GM21737 (cell line): ENCODE results near the gene EZH1.

Source experiments
- ATAC-seq: cut with Tn5 transposase; IDR thresholded peaks from one replicate; pipeline ENCODE4 v1.9.1; 2021; ENCODE audit warnings: mild to moderate bottlenecking, moderate library complexity; ENCODE audit not compliant: unreplicated experiment

The EZH1 gene

DNA sequence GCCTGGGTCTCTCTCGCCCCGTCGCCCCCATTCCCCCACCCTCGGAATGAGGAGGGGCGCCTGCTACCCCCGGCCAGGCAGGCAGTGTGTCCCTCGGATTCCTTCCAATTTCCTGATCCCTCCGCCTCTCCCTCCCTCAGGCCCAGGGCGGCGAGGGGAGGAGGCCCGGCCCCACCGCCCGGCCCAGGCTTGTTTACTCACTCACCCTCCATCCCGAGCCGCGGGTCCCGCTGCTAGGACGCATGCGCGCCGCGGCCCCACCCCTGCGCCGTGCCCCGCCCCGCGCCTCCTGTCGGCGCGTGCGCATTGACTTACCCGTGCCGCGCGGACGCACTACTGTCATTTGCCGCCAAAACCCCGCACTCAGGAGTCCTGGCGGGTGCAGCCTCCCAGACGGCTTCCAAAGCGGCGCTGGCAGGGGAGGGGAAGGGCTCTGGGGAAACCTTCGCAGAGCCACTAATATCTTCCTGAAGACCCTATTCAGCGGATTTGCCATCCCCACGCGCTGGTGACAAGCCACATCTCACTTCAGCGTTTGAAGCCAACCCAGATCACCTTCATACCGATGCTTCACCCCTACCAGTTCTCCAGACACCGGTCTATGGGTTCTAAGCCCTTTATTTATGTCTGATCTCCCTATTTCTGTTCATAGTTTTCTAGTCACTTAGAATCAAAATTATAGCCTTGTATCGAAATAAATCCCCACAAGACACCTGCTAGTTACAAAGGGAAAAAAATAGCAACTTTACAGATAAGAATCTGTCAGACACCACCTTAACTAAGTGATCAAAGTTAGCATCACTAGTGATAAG is at the start of gene EZH1:
EZH1 (minus strand) TSS at position 235 of the 812 bp plus-strand sequence. CDS start 16,099 bp downstream, outside the sequence.
- peak; percentile 86 for ATAC-seq

DNA sequence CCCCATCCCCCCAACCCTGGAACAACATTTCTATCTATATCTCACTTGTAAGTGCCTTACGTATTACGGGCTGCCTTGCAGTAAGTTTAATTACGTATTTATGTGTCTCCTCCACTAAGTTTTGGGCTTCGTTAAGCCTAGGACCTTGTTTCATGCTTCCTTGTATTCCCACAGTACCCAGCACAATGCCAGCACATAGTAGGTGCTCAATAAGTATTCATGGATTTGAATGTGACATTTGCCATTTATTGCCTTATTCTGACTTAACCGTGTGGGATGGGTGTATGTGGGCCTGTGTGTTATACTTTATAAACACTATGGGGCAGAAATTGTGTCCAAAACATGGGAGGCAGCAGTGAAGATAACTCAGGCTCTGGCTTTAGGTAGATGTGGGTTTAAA is 47.7 kb upstream of the EZH1 start:
- no peak for ATAC-seq

DNA sequence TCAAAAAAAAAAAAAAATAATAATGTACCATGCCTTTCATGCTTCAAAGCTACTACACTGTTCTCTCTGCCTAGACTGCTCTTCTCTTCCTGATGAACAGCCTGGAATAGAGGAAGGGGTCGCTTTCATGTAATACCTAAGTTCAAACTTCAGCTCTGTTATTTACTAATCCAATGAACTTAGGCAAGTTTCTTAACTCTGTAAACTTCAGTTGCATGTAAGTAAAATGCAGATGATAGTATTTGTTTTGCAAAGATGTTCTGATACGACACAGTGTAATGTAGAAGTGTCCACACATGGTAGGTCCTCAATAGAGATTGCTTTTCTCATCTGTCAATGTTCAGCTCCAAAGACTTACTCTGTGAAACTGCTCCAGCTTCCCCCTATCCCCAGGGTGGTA is 47.1 kb upstream of the EZH1 start:
- ATAC-seq: no peak

DNA sequence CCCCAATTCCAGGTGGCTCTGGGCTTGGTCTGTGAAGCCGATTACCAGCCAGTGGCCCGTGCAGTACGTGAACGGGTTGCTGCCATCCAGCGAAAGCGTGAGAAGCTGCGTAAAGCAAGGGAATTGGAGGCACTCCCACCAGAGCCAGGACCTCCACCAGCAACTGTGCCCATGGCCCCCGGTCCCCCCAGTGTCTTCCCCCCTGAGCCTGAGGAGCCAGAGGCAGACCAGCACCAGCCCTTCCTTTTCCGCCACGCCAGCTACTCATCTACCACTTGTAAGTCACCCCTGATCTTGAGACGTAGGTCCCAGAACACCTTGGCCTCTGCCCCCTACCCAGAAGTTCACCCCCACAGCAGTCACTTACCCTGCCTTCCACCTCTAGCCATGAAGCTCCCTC is 42.4 kb upstream of the EZH1 start:
- no peak for ATAC-seq

DNA sequence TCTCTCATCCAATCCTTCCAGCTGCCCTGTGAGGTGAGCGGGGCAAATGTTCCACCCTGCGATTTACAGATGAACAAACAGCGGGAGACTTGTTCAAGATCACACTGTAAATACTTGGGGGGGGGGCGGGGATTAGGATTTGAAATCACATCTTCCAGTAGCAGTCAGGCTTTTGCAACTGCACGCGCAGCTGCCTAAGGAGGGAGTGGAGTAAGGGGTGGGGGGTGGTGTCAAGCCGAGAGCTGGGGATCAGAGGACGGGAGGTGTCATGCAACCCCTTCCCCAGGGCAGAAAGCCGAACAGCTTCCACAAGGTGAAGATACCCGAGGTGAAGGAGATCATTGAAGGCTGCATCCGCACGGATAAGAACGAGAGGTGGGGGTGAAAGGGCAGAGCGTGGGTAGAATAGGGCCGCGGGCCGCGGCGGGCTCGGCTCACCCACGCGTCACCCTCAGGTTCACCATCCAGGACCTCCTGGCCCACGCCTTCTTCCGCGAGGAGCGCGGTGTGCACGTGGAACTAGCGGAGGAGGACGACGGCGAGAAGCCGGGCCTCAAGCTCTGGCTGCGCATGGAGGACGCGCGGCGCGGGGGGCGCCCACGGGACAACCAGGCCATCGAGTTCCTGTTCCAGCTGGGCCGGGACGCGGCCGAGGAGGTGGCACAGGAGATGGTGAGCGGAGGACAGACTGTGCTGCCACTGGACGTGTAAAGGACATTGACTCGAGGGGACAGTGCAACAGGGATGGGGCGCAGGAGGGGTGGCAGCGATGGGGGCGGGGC is 40.2 kb upstream of the EZH1 start:
- no peak for ATAC-seq

DNA sequence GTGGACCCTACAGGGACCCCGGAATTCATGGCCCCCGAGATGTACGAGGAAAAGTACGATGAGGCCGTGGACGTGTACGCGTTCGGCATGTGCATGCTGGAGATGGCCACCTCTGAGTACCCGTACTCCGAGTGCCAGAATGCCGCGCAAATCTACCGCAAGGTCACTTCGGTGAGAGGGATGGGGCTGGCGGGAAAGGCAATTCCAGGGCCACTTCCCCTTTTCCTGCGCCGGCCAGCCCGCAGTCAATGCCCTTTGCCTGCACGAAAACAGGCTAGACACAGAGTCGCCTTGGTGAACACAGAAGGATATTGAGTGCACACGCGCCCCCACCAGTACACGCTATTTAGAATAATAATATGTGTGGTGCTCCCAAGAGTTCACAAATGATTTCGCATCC is 39.6 kb upstream of the EZH1 start:
- no peak for ATAC-seq

DNA sequence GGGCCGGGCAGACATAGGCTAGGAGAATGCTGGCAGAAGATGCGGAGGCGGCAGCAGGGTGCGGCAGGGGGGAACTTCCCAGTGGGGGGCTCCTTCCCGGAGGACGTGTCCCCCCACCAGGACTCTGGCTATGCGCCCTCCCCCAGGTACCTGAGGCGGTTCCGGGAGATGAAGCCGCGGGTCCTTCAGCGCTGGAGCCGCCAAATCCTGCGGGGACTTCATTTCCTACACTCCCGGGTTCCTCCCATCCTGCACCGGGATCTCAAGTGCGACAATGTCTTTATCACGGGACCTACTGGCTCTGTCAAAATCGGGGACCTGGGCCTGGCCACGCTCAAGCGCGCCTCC is 38.9 kb upstream of the EZH1 start:
- ATAC-seq: no peak

DNA sequence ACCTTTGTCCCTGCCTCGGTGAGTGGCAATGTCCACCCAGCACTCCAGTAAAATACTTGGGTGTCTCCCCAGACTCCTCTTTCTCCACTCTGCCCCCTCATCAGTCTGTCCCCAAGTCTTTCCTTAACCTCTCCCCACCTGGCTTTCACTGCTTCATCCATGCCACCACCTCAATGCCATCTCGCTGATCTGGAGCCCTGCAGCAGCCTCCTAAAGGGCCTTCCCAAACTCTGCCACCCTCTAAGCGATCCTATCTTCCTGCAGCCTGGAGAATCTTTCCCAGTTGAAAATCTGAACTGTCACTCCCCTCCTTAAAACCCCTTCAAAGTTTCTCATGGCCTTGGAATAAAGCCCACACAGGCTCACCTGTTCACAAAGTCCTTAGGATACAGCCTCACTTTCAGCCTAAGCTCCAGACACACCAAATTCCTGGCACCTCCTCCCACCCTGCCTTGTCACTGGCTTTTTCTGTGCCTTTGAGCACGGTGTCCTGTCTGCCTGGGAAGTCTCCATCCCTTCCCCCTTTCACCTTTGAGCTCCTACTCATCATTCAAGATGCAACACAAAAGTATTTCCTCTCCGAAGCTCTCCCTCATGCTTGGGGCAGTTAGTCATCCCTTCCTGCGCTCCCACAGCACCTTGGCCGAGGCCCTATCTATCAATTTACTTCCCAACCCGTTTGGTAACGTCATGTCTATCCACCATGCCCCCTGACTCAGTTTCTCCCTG is 38.4 kb upstream of the EZH1 start:
- ATAC-seq: no peak

DNA sequence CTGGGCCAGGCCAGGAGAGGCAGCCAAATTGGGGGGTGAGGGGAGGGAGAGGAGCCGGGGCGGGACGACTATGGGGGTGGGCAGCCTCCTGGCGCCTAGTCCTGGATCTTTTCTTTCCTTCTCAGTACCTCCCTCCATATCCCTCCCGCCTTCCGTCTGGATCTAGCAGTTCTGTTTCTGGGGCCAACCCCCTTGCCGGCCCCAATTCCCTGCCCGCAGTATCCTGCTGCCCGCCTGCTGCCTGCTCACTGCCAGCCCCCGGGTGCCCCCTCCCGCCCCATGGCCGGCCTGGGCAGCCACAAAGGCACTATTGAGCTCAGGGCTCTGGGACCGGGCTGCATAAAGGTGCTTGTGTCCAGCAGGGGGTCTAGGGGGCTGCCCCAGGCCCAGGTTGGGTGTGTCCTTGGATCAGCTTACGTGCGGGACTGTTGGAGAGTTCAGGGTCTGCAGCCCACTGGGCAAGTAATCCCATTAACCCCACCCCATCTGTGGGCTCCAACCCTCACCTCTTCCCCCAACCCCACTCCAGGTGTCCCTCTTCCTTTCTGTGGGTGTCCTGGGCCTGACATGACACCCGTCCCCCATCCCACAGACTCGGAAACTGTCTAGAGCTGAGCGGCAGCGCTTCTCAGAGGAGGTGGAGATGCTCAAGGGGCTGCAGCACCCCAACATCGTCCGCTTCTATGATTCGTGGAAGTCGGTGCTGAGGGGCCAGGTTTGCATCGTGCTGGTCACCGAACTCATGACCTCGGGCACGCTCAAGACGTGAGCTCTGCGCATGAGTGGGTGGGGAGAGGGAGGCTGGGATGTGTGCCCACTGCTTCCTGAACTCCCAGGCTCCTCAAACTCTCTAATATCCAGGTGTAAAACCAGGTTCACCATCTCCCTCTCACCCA is 37.6 kb upstream of the EZH1 start:
- ATAC-seq: no peak

DNA sequence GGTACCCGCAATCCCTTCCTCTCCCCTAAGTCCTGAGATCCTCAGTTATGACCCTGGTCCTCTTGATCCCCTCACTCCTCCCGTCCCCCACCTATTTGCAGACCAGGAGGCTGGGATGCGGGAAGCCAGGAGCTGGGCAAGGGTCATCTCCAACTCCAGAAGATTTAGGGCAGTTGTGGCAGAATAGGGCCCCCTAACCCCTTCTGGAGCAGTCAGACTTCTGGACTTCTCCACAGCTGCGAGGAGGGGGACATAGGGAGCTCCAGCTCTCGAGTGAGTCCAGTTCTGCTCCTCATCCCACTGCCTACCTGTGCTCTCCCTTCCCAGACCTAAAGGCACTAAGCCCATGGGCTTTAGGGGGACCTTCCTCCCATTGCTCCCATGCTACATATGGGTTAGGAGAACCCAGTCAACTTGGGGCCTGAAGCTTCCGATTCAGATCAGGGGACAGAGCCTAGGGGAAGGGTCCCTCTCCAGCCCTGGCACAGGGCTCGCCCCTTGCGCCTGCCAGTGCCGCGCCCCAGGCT is 36.9 kb upstream of the EZH1 start:
- no peak for ATAC-seq

DNA sequence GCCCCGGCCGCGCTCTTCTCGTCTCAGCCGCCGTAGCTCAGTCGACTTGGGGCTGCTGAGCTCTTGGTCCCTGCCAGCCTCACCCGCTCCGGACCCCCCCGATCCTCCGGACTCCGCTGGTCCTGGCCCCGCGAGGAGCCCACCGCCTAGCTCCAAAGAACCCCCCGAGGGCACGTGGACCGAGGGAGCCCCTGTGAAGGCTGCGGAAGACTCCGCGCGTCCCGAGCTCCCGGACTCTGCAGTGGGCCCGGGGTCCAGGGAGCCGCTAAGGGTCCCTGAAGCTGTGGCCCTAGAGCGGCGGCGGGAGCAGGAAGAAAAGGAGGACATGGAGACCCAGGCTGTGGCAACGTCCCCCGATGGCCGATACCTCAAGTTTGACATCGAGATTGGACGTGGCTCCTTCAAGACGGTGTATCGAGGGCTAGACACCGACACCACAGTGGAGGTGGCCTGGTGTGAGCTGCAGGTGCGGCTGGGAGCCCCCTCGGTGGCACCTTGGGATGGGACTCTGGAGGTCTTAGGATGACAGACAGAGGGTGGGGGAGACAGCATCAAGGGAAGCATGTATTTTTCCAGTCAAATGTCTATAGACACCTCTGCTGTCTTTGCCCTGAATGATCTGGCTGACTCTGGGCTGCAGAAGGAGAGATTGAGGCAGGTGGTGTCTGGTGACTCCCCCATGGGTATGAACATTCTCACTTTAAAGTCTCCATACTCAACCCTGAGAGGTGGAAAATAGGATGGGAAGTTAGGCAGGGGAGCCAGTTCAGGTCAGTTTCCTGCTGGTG is 36.2 kb upstream of the EZH1 start:
- no peak for ATAC-seq

DNA sequence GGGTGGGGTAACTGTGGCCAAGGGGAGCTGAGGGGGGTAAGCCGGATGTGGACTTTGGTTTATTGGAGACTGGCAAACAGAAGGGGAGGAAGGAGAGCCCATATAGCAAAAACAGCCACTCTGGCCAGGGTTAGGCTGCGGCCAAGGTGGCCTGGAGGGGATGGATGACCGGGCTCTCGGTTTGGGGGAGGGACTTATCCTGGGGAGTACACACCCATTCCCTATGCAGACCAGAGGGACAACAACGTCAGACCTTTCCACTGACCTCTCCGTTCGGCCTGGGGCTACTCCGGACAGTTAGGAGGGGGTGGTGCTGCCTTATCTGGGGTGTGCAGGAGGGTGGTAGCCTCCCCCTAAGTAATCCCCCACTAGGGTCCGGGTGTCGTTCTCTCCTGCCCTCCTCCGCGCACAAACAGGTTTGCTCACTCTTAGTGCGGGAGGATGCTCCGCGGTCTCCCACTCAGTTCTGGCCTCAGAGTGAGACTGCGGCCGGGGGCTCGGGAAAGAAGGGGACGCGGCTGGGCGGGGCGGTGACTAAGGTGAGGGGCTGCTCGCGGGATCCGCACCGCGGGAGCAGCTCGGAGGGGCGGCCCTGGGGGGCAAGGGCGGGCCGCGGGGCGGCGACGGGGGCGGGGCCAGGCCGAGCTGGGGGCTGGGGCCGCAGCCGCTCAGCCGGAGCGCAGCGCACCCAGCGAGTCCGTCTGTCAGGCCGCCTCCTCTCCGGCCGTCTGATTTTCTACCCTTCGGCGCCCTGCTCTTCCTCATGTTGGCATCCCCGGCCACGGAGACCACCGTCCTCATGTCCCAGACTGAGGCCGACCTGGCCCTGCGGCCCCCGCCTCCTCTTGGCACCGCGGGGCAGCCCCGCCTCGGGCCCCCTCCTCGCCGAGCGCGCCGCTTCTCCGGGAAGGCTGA is 35.4 kb upstream of the EZH1 start, which contains the start of gene WNK4:
WNK4 (plus strand) TSS at position 675 of the 915 bp plus-strand sequence; CDS start at position 764, 89 bp downstream.
- ATAC-seq: no peak

DNA sequence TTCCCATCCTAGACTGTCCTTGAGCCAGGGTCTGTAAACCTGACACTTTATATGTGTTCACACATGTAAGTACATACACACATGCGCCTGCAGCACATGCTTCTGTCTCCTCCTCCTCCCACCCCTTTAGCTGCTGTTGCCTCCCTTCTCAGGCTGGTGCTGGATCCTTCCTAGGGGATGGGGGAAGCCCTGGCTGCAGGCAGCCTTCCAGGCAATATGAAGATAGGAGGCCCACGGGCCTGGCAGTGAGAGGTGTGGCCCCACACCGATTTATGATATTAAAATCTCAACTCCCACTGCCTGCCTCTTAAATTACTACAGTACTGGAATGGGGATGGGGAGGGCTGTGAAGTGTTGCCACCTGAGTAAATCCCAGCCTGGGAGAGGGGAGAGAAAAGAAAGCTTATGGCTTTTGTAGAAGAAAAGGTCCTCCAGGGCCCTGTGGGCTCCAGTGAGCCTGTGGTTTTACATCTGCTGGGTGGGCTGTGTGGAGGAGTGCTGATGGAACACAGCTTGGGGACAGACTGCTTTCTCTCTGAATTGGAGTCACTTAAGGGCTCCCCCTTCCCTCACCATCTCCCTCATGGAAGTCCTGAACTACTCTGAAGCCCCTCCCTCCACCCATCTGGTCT is 34.6 kb upstream of the EZH1 start:
- no peak for ATAC-seq

DNA sequence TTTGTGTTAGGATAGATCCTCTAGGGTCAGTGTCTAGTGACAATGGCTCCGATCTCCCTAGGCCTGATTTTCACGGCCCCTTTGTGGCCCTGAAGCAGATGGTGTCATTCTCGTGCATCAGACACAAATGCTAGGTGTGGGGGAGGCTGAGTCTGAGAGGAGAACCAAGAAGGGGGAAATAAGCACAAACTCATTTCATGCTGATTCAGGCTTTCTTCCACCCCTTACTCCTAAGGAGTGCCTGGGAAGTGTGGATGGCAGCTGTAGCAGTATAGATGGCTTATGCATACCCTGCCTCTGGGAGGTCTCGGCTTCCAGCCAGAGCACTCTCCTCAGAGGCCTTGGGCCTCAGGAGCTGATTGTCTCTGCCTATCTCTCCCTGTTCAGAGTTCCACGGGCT is 33.7 kb upstream of the EZH1 start:
- no peak for ATAC-seq

DNA sequence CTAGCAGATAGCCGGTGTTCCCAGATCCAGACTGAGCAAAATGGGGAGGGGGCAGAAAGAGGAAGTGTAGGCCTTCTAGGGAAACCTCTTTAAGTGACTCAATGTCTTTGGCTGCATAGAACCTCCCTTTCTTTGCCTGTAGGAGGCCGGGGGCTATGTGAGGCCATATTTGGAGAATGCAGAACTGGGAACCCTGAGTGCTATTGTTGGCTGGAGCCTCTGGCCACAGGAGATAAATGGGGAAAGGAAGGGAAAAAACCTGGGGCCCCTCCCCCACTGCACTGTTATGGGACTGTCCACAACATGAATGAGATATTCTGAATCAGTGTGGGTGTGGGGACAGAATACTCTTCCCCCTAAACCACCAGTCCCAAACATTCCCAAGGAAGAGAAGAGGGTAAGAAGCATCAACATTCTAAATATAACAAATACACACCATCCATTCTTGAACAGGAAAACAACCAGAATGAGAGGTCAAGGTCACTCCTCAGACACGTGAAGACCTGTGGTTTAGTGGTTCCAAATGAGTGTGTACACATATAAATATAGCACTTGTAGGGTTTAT is 30.8 kb upstream of the EZH1 start:
- ATAC-seq: no peak

DNA sequence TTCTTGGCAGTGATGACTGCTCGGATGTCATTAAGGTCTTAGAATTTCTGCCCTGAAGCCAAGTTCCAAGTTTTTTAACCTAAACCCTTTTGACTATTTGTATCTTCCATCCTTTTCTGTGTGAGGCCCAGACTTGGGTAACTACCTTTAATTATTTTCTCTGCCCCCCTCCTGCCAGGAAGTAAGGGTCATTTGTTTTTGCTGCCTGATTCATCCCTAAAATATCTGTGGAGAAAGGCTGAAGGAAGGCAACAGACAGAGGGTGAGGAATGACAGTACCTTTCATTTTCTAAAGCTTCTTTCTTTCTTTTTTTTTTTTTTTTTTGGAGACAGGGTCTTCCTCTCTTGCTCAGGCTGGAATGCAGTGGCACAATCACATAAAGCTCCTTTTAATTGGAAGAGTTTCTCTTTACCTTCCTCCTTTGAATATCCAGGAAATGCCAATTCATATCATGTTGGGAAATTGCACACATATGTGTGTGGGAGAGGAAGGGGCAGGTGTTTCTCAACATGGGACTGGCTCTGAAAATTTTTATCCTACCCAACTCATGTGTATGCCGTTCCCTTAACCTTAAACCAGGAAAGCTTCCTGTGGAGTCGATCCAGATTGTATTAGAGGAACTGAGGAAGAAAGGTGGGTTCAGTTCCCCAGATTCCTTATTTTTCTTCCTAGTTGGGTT is 29.4 kb upstream of the EZH1 start:
- no peak for ATAC-seq
